RKO (cell line): ENCODE measurements around the gene RAC3.
A peak's percentile ranks its signal among the peaks of the same experiment; 100 is the strongest.

Experiments used
- DNase-seq: peaks from one replicate; pipeline ENCODE4 v3.0.0-alpha.2; 2016; ENCODE audit warnings: low spot score

RAC3 gene

DNA sequence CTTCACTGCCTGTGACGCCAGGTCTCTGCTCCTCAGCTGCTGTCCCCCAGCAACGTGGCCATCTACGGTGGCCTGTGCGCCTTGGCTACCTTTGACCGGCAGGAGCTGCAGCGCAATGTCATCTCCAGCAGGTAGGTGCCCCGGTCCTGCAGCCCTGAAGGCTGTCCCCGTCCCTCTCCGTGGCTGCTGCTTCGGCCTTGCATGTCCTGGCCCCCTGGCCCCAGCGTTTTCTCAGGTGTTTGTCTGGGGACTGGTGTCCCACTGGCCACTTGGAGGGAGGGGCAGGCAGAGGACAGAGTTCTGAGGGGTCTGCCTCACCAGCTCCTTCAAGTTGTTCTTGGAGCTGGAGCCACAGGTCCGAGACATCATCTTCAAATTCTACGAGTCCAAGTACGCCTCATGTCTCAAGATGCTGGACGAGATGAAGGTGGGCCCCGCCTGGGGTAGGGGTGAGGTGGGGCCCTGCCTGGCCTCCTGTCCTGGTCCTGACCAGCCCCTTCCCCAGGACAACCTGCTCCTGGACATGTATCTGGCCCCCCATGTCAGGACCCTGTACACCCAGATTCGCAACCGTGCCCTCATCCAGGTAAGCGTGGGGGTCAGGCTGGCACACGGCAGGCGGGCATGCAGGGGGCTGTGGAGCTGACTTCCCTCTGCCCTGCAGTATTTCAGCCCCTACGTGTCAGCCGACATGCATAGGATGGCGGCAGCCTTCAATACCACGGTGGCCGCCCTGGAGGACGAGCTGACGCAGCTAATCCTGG lies 24.7 kb downstream of the RAC3 start:
- DNase-seq: no peak

GRCh38 chr17:82056729-82057621 lies 25.5 kb downstream of the RAC3 start:
- DNase-seq: no peak

- DNase-seq: no peak
These were observed 26.9 kb downstream of the RAC3 start for GRCh38 chr17:82058230-82058854.

- DNase-seq: no peak
These were observed 27.4 kb downstream of the RAC3 start for GRCh38 chr17:82058855-82059249.

GRCh38 chr17:82059272-82060000 lies 28.0 kb downstream of the RAC3 start:
- DNase-seq: no peak

DNA sequence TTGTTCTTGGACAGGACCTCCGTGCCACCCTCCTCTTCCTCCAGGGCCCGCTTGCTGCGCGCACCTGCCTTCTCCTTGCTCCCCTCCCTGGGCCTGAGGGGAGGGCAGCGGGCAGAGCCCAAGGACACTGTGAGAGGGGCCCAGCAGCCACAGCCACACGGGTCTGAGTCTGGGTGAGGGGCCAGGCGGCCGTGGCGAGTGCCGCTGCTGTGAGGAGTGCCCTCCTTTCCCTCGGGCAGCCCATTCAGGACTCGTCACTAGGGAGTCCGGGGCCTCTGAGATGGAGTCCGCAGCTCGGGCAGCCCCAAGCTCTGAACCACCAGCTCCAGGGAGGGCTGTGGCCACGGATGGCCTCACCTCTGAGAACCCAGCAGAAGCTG lies 28.5 kb downstream of the RAC3 start:
- no peak for DNase-seq

DNA sequence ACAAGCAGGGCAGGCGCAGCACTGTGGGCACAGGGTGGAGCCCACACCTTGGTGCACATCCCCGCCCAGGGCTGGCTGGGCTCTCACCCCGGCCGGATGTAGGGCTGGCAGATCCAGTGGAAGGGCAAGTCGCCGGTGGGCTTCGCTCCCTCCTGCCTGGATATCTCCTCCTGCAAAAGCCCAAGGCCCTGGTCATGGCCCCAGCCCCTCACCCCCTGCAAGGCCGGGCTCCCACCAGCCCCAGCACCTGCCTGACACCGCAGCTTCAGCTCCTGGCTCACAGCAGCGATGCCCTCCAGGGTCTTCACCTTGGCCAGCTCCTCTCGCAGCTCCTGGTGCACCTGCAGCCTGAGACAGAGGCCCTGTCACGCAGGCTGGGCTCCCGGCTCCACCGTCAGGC lies 29.1 kb downstream of the RAC3 start:
- DNase-seq: no peak

- DNase-seq: no peak
These were observed 29.8 kb downstream of the RAC3 start for GRCh38 chr17:82061047-82061925.

DNA sequence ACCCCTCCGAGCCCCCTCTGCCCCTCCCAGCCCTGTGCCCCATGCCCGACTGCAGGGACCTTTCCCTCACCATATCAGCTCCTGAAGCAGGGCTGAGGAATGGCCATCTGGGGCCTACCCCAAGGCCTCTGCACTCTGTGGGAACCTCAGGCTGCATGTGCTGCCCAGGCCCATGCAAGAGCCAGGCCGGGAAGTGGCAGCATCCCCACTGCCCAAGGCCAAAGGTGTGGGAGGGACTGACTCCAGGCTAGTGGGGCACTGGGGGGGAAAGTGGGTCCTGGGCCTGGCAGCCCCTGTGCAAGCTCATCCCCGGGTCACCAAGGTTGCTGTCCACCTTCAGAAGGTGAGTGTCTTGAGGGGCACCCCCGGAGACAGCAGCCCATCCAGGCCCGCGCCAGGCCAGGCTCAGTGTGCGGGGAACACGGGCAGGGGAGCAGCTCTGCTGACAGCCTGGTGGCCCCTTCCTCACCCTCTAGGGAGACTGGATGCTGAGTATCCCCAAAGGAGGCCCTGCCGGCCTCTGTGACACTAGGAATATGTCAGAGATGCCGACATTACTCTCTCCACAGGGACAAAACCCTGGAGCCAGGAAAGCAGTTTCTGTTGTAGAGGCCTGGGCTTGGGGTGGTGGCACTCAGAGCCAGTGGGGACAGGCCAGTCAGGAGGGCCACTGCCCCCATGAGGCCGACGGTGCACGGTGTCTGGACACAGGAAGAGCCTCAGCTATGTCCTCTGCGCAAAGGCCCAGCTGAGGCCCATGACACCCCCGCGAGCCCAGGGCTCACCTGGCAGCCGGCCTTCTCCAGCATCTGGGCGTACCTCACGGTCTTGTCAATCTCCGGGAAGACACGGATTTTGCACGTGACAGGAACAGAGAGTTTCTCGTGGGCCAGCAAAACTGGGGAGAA lies 30.9 kb downstream of the RAC3 start:
- no peak for DNase-seq

- no peak for DNase-seq
These were observed 31.5 kb downstream of the RAC3 start for GRCh38 chr17:82062984-82063368.

- no peak for DNase-seq
These were observed 32.2 kb downstream of the RAC3 start for GRCh38 chr17:82063424-82064415.

GRCh38 chr17:82064433-82065192 lies 33.1 kb downstream of the RAC3 start:
- DNase-seq: no peak

DNA sequence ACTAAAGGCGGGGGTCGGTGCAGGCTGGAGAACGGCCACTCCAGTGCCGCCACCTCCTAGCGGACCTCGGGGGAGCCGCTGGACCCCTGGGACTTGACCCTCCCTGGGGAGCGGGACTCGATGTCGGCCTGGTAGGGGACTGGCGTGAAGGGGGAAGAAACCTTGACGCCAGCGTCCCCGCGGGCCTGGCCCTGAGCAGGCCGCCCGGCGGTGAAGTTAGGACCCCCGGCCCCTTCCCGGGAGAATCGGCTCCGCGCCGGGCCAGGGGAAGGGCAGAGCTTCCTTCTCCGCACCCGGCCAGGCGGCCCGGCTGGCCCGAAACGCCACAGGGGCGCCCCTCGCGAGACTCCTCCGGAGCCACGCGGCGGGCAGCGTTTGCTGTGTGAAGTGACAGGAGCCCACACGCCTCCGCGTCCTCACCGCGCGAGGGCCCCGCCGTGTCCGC lies 33.7 kb downstream of the RAC3 start:
- DNase-seq: no peak

GRCh38 chr17:82065638-82066303 lies 34.3 kb downstream of the RAC3 start, which contains the start of gene DUS1L:
Gene DUS1L, minus strand, starts transcription at chr17:82065804. Its CDS starts 745 bp downstream, at chr17:82065059.
- peak; percentile 67 for DNase-seq

- DNase-seq: no peak
These were observed 39.1 kb downstream of the RAC3 start for GRCh38 chr17:82070611-82071010.

- DNase-seq: no peak
These were observed 41.3 kb downstream of the RAC3 start for GRCh38 chr17:82072827-82073226.

DNA sequence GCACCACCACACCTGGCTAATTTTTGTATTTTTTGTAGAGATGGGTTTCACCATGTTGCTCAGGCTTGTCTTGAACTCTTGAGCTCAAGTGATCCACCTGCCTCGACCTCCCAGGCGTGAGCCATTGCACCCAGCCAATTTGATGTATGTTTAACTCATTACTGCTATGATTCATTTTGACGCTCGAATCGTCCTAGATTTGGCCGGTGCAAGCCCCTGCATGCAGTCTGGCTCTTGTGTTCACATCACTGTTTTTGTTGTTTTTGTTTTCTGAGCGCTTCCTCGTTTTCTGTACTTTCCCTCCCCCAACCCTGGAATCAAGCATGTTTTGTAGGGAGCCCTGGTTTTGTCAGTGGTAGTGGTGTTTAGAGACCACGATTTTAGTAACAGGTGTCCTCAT lies 42.0 kb downstream of the RAC3 start:
- DNase-seq: no peak
